Transverse colon (tissue), 4 donors: ENCODE results near the gene UMOD. TPM values are rescaled to one million over a fixed set of nuclear protein-coding genes. Genes with fewer than 3 reads are reported as not detected.

Source experiments
- DNase-seq: peaks from one replicate; pipeline ENCODE4 v3.0.0-alpha.2; 2019
- H3K27ac ChIP-seq, 4 donors: fragments of 200-600 bp; sonication (generic); 2 replicates each; pipeline ENCODE4 v1.5.1; 2016 to 2018; ENCODE audit warnings: inconsistent platforms in 4 of 4
- H3K27me3 ChIP-seq: fragments of 200-600 bp; sonication (generic); 2 replicates; pipeline ENCODE4 v1.5.1; 2017; ENCODE audit warnings: inconsistent platforms
- H3K36me3 ChIP-seq, 4 donors: fragments of 200-600 bp; sonication (generic); 2 replicates each; pipeline ENCODE4 v1.5.1; 2017 to 2019; ENCODE audit warnings: inconsistent platforms in 4 of 4
- H3K4me1 ChIP-seq, 4 donors: fragments of 200-600 bp; sonication (generic); 2 replicates each; pipeline ENCODE4 v1.5.1; 2017 to 2020; ENCODE audit warnings: inconsistent platforms in 4 of 4
- H3K4me3 ChIP-seq, 4 donors: fragments of 200-600 bp; sonication (generic); 1 replicate in 1 of 4; 2 replicates in 3 of 4; pipeline versions ENCODE4 v1.5.1 to v1.6.1; 2017 to 2019; ENCODE audit warnings: inconsistent platforms in 4 of 4
- H3K9me3 ChIP-seq, 2 donors: fragments of 200-600 bp; sonication (generic); 2 replicates each; pipeline ENCODE4 v1.5.1; 2017 to 2019; ENCODE audit warnings: inconsistent platforms in 2 of 2
- CTCF ChIP-seq, 5 experiments: fragments of 200-600 bp in 3 of 5; fragments of 450-650 bp in 2 of 5; sonication (generic) in 3 of 5; IDR thresholded peaks; 1 replicate in 2 of 5; 2 replicates in 3 of 5; pipeline ENCODE4 v1.5.1; 2016 to 2017; ENCODE audit warnings: antibody characterized with exemption in 5 of 5, inconsistent platforms in 3 of 5, mild to moderate bottlenecking in 2 of 5, moderate library complexity in 1 of 5
- EP300 ChIP-seq: sonication (generic); formaldehyde crosslinking; IDR thresholded peaks from one replicate; pipeline ENCODE4 v1.6.1; 2017; ENCODE audit warnings: antibody characterized with exemption, low read depth
- POLR2A ChIP-seq: fragments of 450-650 bp; IDR thresholded peaks from one replicate; pipeline ENCODE4 v1.6.1; 2016; ENCODE audit warnings: antibody characterized with exemption, mild to moderate bottlenecking, moderate library complexity
- POLR2AphosphoS5 ChIP-seq, 3 donors: sonication (generic); formaldehyde crosslinking; IDR thresholded peaks; one replicate each; pipeline ENCODE4 v1.6.1; 2016; ENCODE audit warnings: antibody characterized with exemption in 3 of 3
- WGBS, 2 donors: methylation state at CpG; one replicate each; pipeline ENCODE4 v1.1.5; 2018; ENCODE audit warnings: low coverage in 1 of 2; 5-methylcytosine and 5-hydroxymethylcytosine counted together
- in situ Hi-C, 4 donors: fragments of 200-750 bp; cut with MboI; loops; one replicate each; pipeline versions ENCODE4 v1.15.0 to v1.15.1; 2017; ENCODE audit warnings: low sequenced_read_pairs in 3 of 4, low pct_ligation_motif_present in 1 of 4, low pct_unique_long_range_greater_than_20kb in 1 of 4
- intact Hi-C: fragments of 100-400 bp; cut with DNase I; formaldehyde crosslinking; loops from one replicate; pipeline ENCODE4 v1.15.1; 2023; ENCODE audit warnings: low total_unique reads
- total RNA-seq, 4 donors: library from RNA; depleted of rRNA; stranded (reverse); fragments of >200 nt; gene quantifications; one replicate each; pipeline ENCODE4 v1.1.0, GENCODE V29; 2016

The UMOD gene
- total RNA-seq, 4 donors from 2014 or later, result not detected

DNA sequence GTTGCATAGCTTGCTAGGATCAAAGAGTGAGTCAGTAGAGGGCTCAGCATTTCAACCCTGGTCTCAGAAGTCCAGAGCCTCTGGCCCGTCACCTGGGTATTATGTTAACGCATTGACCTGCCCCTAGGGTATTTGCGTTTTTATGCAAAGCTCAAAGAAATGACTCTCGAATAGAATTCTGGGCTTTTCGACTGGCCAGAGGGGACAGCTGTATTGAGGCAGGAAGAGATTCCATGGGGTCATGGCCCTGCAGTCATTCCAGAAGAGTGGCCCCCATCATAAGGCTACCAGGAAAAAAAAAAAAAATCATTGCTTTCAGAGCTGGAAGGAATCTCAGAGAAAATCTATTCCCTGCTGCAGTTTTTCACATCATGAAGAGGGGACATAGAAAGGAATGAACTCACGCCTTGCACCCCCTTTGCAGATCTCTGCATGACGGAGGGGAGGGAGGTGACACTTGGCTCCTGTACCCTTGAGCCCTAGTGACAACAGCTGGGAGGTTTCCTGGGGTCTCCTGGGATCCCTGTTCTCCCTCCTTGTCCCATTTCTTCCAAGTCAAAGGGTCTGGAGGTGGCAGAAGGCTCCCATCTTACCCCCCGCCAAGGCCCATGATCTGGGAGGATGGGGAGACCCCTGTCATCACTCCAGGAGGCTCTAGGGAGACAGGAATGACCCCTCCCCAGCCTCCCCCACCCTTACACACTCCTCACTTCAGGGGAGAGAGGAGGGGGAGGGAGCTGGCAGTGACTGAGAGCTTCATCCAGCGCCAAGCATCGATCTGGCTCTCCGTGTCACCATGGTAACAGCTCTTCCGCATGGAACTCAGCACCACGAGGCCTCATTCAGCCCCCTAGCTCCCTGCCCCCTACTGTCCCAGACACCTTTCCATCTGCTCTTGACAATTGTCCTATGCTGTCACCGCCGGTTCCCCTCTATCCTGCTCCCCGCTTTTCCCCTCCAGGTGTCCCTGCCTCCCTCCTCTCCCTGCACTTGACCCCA lies 61.0 kb downstream of the UMOD start:
- H3K9me3 ChIP-seq, result no peaks in the 10 kb centered on the region
- no peaks in the 10 kb centered on the region for H3K4me1 ChIP-seq
- no peak overlapping the region for H3K27ac ChIP-seq
- in situ Hi-C loops (no loop called here), intact Hi-C loops (no loop called here)
- TF ChIP-seq POLR2AphosphoS5 (IDR thresholded peaks at IDR 0.05), result no peak
- H3K4me3 ChIP-seq, result no peak overlapping the region
- no peak for DNase-seq
- 50% methylated on average over 2 to 13 of the region's 16 CpGs for WGBS, 2 donors
- H3K27me3 ChIP-seq, result no peaks in the 10 kb centered on the region
- no peaks in the 10 kb centered on the region for H3K36me3 ChIP-seq

- no peak for DNase-seq
- no peaks in the 10 kb centered on the region for H3K4me1 ChIP-seq
- no peak overlapping the region for H3K4me3 ChIP-seq
- H3K27ac ChIP-seq, result no peak overlapping the region
- no peaks in the 10 kb centered on the region for H3K27me3 ChIP-seq
- H3K36me3 ChIP-seq, result no peaks in the 10 kb centered on the region
- no peak for TF ChIP-seq CTCF (IDR thresholded peaks at IDR 0.05)
- TF ChIP-seq POLR2AphosphoS5 (IDR thresholded peaks at IDR 0.05), result no peak
- TF ChIP-seq EP300, result no peak
- no peak for TF ChIP-seq POLR2A
- in situ Hi-C loops, result no loop called here
- no peaks in the 10 kb centered on the region for H3K9me3 ChIP-seq
- 80 to 91% methylated on average over 2 to 3 of the region's 3 CpGs for WGBS, 2 donors
- intact Hi-C loops, result no loop called here
These were observed 62.9 kb downstream of the UMOD start for GRCh38 chr16:20289571-20289970.

DNA sequence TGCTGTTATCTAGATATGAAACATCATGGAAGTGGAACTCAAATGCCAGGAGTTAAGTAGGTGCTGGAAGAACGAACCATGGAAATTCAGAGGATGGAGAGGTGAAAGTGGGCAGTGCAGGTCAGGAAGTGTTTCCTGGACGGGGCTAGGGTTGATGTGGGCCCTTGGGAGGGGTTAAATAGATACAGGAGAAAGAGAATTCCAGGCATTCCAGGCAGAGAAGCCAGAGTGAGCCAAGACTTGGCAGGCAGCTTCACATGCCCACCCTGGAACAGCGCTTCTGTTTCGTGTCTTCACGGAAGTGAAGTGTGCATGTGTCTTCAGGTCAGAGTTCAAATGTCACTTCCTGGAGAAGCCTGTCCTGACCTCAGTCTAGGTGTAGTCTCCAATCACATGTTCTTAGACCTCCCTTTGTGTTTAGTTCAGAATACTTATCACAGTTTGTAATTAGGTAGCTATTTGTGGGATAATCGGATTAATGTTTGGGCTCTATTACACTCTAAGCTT lies 66.5 kb downstream of the UMOD start:
- no peak for DNase-seq
- Histone ChIP-seq H3K27me3 (no peaks in the 10 kb centered on the region), H3K4me1 (no peaks in the 10 kb centered on the region), H3K27ac (no peak overlapping the region), H3K9me3 (no peaks in the 10 kb centered on the region), H3K36me3 (no peaks in the 10 kb centered on the region), H3K4me3 (no peak overlapping the region)
- 48 to 68% methylated on average over 3 to 6 of the region's 6 CpGs for WGBS, 2 donors
- in situ Hi-C loops (no loop called here), intact Hi-C loops (no loop called here)
- TF ChIP-seq POLR2A (no peak), EP300 (no peak), CTCF (IDR thresholded peaks at IDR 0.05) (no peak), POLR2AphosphoS5 (IDR thresholded peaks at IDR 0.05) (no peak)

Other genes starting within 250 kb of the UMOD start
- 1 to 10 TPM; 1.8 to 3.0 (median 2.8) TPM for gene GP2, start 25.2 kb downstream of the UMOD start, total RNA-seq
- gene PDILT, start 52.0 kb upstream of the UMOD start, total RNA-seq, result not detected
- 1 to 10 TPM in 3 of 4 donors, not detected in 1; 1.3 to 2.3 (median 1.5) TPM for gene ACSM5, start 56.8 kb upstream of the UMOD start, total RNA-seq
- gene ACSM2A, start 98.8 kb upstream of the UMOD start, total RNA-seq, result not detected
- gene ACSM2B, start 223.7 kb upstream of the UMOD start, total RNA-seq, result not detected